Endothelial cell of umbilical vein (primary cell): ENCODE data around the gene ARHGEF19. TPM values are rescaled to one million over a fixed set of nuclear protein-coding genes. Genes with fewer than 3 reads are reported as not detected.

Source experiments
- BruUV-seq: library from RNA; stranded (reverse); fragments of 400-500 nt; replicated peaks from 2 replicates; lab custom pipeline; 2021; lab: Mats Ljungman, UMichigan
- CTCF ChIA-PET: fragments of 300-600, 350-600 bp; sonication (Branson Sonifier 250); formaldehyde crosslinking; loops from one replicate; lab custom pipeline; 2021; ENCODE audit warnings: antibody characterized with exemption, inconsistent platforms; lab: Charles Lee
- POLR2A ChIA-PET: fragments of 300-600, 350-600 bp; sonication (Branson Sonifier 250); formaldehyde crosslinking; loops from one replicate; lab custom pipeline; 2021; ENCODE audit warnings: antibody characterized with exemption, inconsistent platforms; lab: Charles Lee
- DNase-seq: peaks from one replicate; pipeline ENCODE4 v3.0.0-alpha.2; 2011; ENCODE audit warnings: low read depth, low spot score
- FAIRE-seq: peaks from 2 replicates; lab custom pipeline; 2011; peaks lifted over from hg19 to GRCh38; lab: Jason Lieb, UNC
- H2AFZ ChIP-seq: 2 replicates; pipeline ENCODE4 v1.6.0; 2012; ENCODE audit warnings: low read depth, low read length, control low read depth, inconsistent platforms
- H3K27ac ChIP-seq: 2 replicates; pipeline ENCODE4 v1.5.1; 2011; ENCODE audit warnings: low read depth, mild to moderate bottlenecking, control low read depth, low read length, moderate library complexity; ENCODE audit not compliant: insufficient read depth
- H3K27me3 ChIP-seq, 2 experiments: 2 replicates each; pipeline versions ENCODE4 v1.6.0 to v1.6.1; 2011; ENCODE audit warnings: low read length in 2 of 2, mixed read lengths in 1 of 2; ENCODE audit not compliant: control insufficient read depth in 2 of 2, insufficient read depth in 2 of 2
- H3K36me3 ChIP-seq, 2 experiments: 2 replicates in 1 of 2; 3 replicates in 1 of 2; pipeline ENCODE4 v1.5.1; 2011; ENCODE audit warnings: low read length in 2 of 2, mild to moderate bottlenecking in 1 of 2, moderate library complexity in 1 of 2; ENCODE audit not compliant: control insufficient read depth in 2 of 2, insufficient read depth in 2 of 2; ENCODE audit errors: extremely low read depth in 1 of 2
- H3K4me1 ChIP-seq: 3 replicates; pipeline ENCODE4 v1.5.1; 2011; ENCODE audit warnings: mild to moderate bottlenecking, low read length; ENCODE audit not compliant: control insufficient read depth, insufficient read depth; ENCODE audit errors: extremely low read depth
- H3K4me2 ChIP-seq: 2 replicates; pipeline ENCODE4 v1.6.1; 2011; ENCODE audit warnings: low read length, control low read depth, mixed read lengths; ENCODE audit not compliant: insufficient read depth
- H3K4me3 ChIP-seq, 3 experiments: fragments of 200-600 bp in 1 of 3; sonication (generic), shearing (Covaris generic) in 1 of 3; replicated peaks in 1 of 3; 2 replicates each; pipeline ENCODE4 v1.5.1; 2011 to 2016; ENCODE audit warnings: control low read depth in 3 of 3, low read length in 3 of 3, mild to moderate bottlenecking in 2 of 3, inconsistent platforms in 1 of 3, low read depth in 1 of 3, moderate library complexity in 1 of 3; ENCODE audit not compliant: insufficient read depth in 1 of 3
- H3K79me2 ChIP-seq: 2 replicates; pipeline ENCODE4 v1.6.0; 2012; ENCODE audit warnings: low read length, inconsistent platforms; ENCODE audit not compliant: control insufficient read depth, insufficient read depth
- H3K9ac ChIP-seq: replicated peaks from 2 replicates; pipeline ENCODE3; 2011; ENCODE audit warnings: low read length, control low read depth; ENCODE audit not compliant: insufficient read depth; ENCODE audit errors: extremely low read depth
- H3K9me1 ChIP-seq: replicated peaks from 3 replicates; pipeline ENCODE4 v1.6.0; 2011; ENCODE audit warnings: mild to moderate bottlenecking, low read length; ENCODE audit not compliant: control insufficient read depth, insufficient read depth; ENCODE audit errors: extremely low read depth
- H3K9me3 ChIP-seq: replicated peaks from 2 replicates; pipeline ENCODE4 v1.5.1; 2012; ENCODE audit warnings: low read length, inconsistent platforms; ENCODE audit not compliant: control insufficient read depth, insufficient read depth
- H4K20me1 ChIP-seq: replicated peaks from 2 replicates; pipeline ENCODE3; 2011; ENCODE audit warnings: mild to moderate bottlenecking, low read length; ENCODE audit not compliant: control insufficient read depth, insufficient read depth; ENCODE audit errors: extremely low read depth
- CTCF ChIP-seq, 2 donors: IDR thresholded peaks; 1 replicate in 1 of 2; 2 replicates in 1 of 2; pipeline ENCODE4 v1.5.1; 2011; ENCODE audit warnings: low read length in 2 of 2, mild to moderate bottlenecking in 2 of 2, moderate library complexity in 2 of 2, control low read depth in 1 of 2, inconsistent platforms in 1 of 2, low read depth in 1 of 2; ENCODE audit not compliant: insufficient read depth in 1 of 2; ENCODE audit errors: extremely low read depth in 1 of 2
- EZH2 ChIP-seq: IDR thresholded peaks from 2 replicates; pipeline ENCODE4 v1.6.1; 2012; ENCODE audit warnings: borderline replicate concordance, low read depth, mild to moderate bottlenecking, moderate library complexity, low read length, inconsistent platforms; ENCODE audit not compliant: severe bottlenecking
- FOS ChIP-seq: IDR thresholded peaks from 2 replicates; pipeline ENCODE4 v1.6.1; 2011; ENCODE audit warnings: mild to moderate bottlenecking, low read length, moderate library complexity, borderline replicate concordance; ENCODE audit not compliant: insufficient read depth
- GATA2 ChIP-seq: IDR thresholded peaks from 2 replicates; pipeline ENCODE4 v1.7.0; 2011; ENCODE audit warnings: low read depth, mild to moderate bottlenecking, moderate library complexity, mixed read lengths, low read length; ENCODE audit not compliant: insufficient read length, insufficient read depth
- JUN ChIP-seq: IDR thresholded peaks from 2 replicates; pipeline ENCODE4 v1.6.1; 2011; ENCODE audit warnings: borderline replicate concordance, low read depth; ENCODE audit not compliant: insufficient read length, insufficient read depth
- MAX ChIP-seq: IDR thresholded peaks from 2 replicates; pipeline ENCODE4 v1.6.1; 2011; ENCODE audit not compliant: insufficient read depth, insufficient read length
- MYC ChIP-seq: IDR thresholded peaks from one replicate; pipeline ENCODE4 v1.6.1; 2011; ENCODE audit warnings: mild to moderate bottlenecking, low read depth, low read length
- POLR2A ChIP-seq: IDR thresholded peaks from 2 replicates; pipeline ENCODE4 v1.6.1; 2012; ENCODE audit warnings: low read depth, mild to moderate bottlenecking, control low read depth, low read length
- POLR2AphosphoS5 ChIP-seq: IDR thresholded peaks from 2 replicates; pipeline ENCODE4 v1.6.1; 2012; ENCODE audit warnings: low read depth, mild to moderate bottlenecking, control low read depth, low read length, moderate library complexity; ENCODE audit not compliant: insufficient read depth
- dilution Hi-C: fragments of 300-500 bp; cut with MboI; formaldehyde crosslinking; loops from one replicate; pipeline ENCODE4 v1.15.0; 2019; ENCODE audit warnings: low sequenced_read_pairs; ENCODE audit not compliant: extremely low pct_ligation_motif_present
- intact Hi-C: fragments of 100-400 bp; cut with micrococcal nuclease; formaldehyde crosslinking; loops from one replicate; pipeline ENCODE4 v1.10.0; 2022
- polyA plus RNA-seq, 4 experiments: library from polyadenylated mRNA; depleted of rRNA in 3 of 4; stranded (reverse) in 3 of 4; unstranded in 1 of 4; fragments of >200 nt; gene quantifications; 2 replicates each; pipeline versions ENCODE4 v1.2.1 to v1.2.3, GENCODE V29; 2011 to 2012; ENCODE audit warnings: missing spikeins in 1 of 4
- total RNA-seq: library from RNA; stranded (reverse); gene quantifications from 2 replicates; pipeline ENCODE4 v1.2.3, GENCODE V29; 2021

The ARHGEF19 gene
- total and polyA plus RNA-seq, 2 donors (not counting 3 experiments of a cell fraction or from before 2014, with no cell fraction given) = 6.2 to 8.0 TPM

- H3K79me2 ChIP-seq = no peaks in the 10 kb centered on the region
- H3K36me3 ChIP-seq = no peaks in the 10 kb centered on the region
- no peak overlapping the region for H3K27ac ChIP-seq
- no peaks in the 10 kb centered on the region for H3K9me1 ChIP-seq
- intact Hi-C loops (loop anchor here (10.0 kb wide), 1 partner anchor 245 kb away; the partner anchor contains the start of gene NECAP2), dilution Hi-C loops (no loop called here)
- no TSS peak for BruUV-seq
- H3K9ac ChIP-seq = no peak overlapping the region
- no peak overlapping the region for H3K4me3 ChIP-seq
- no peak for DNase-seq
- TF ChIP-seq MYC (no peak), FOS (no peak), POLR2A (no peak)
- H3K4me2 ChIP-seq = no peak overlapping the region
- no peak overlapping the region for H2AFZ ChIP-seq
- no peaks in the 10 kb centered on the region for H3K9me3 ChIP-seq
- no peaks in the 10 kb centered on the region for H4K20me1 ChIP-seq
- H3K4me1 ChIP-seq = no peaks in the 10 kb centered on the region
- ChIA-PET POLR2A (interaction anchor here (0.6 kb wide), 1 partner anchor 134 kb away, joined by 8 read pairs; no protein-coding TSS in a partner anchor), CTCF (interaction anchor here (0.7 to 2.1 kb wide), 3 partner anchors 9 to 164 kb away, joined by 3 to 10 read pairs (median 3); no protein-coding TSS in a partner anchor)
- FAIRE-seq = no peak
- H3K27me3 ChIP-seq = no peaks in the 10 kb centered on the region
Measured at GRCh38 chr1:16199700-16200099, 12.8 kb downstream of the ARHGEF19 start.

GRCh38 chr1:16199157-16199501 lies 13.3 kb downstream of the ARHGEF19 start:
- Histone ChIP-seq H3K79me2 (no peaks in the 10 kb centered on the region), H3K4me3 (no peak overlapping the region), H3K36me3 (no peaks in the 10 kb centered on the region), H3K9me1 (no peaks in the 10 kb centered on the region), H3K27ac (no peak overlapping the region), H3K9me3 (no peaks in the 10 kb centered on the region), H3K4me1 (no peaks in the 10 kb centered on the region), H4K20me1 (no peaks in the 10 kb centered on the region), H3K4me2 (no peak overlapping the region), H3K27me3 (no peaks in the 10 kb centered on the region), H3K9ac (no peak overlapping the region), H2AFZ (no peak overlapping the region)
- FAIRE-seq = no peak
- CTCF ChIA-PET = interaction anchor here (1.3 to 2.1 kb wide), 2 partner anchors 8 to 117 kb away, joined by 3 to 10 read pairs; no protein-coding TSS in a partner anchor
- TF ChIP-seq POLR2A (no peak), FOS (no peak), GATA2 (no peak), EZH2 (no peak), POLR2AphosphoS5 (no peak), JUN (no peak), MYC (no peak), CTCF (IDR thresholded peaks at IDR 0.05; ENCODE audit: extremely low read depth in 1 of 2, insufficient read depth in 1 of 2, low read depth in 1 of 2, low read length in 2 of 2) (no peak), MAX (no peak)
- POLR2A ChIA-PET = no interaction called here
- no peak for DNase-seq
- dilution Hi-C loops (no loop called here), intact Hi-C loops (no loop called here)
- no TSS peak for BruUV-seq
